Activated CD8-positive, alpha-beta memory T cell treated with anti-CD3 and anti-CD28 coated beads for 36 hours (primary cell): Measurements from ENCODE around the gene STEAP2. TPM values are rescaled to one million over a fixed set of nuclear protein-coding genes. Genes with fewer than 3 reads are reported as not detected.

ENCODE experiments used
- CTCF ChIA-PET: fragments of 350-600 bp; sonication (Branson Sonifier 250); formaldehyde crosslinking; loops from one replicate; lab custom pipeline; 2021; ENCODE audit warnings: antibody characterized with exemption; lab: Charles Lee
- POLR2A ChIA-PET: fragments of 350-600 bp; sonication (Branson Sonifier 250); formaldehyde crosslinking; loops from one replicate; lab custom pipeline; 2021; ENCODE audit warnings: antibody characterized with exemption; lab: Charles Lee
- total RNA-seq, 2 experiments: library from RNA; stranded (reverse); gene quantifications; one replicate each; pipeline ENCODE4 v1.2.3, GENCODE V29; 2021

Gene STEAP2
- total RNA-seq, 2 experiments from 2014 or later = not detected

- CTCF ChIA-PET = no interaction called here
- POLR2A ChIA-PET = no interaction called here
Measured at GRCh38 chr7:90190995-90191394, 20.5 kb upstream of the STEAP2 start.

- CTCF ChIA-PET = no interaction called here
- POLR2A ChIA-PET = no interaction called here
Measured at GRCh38 chr7:90191648-90192047, 19.9 kb upstream of the STEAP2 start.

- ChIA-PET POLR2A (interaction anchor here (0.6 kb wide), 1 partner anchor 519 kb away, joined by 8 read pairs; no protein-coding TSS in a partner anchor), CTCF (no interaction called here)
Measured at GRCh38 chr7:90192876-90193750, 18.4 kb upstream of the STEAP2 start.

GRCh38 chr7:90194911-90195809 is 16.4 kb upstream of the STEAP2 start:
- ChIA-PET CTCF (no interaction called here), POLR2A (no interaction called here)

- CTCF ChIA-PET = no interaction called here
- POLR2A ChIA-PET = no interaction called here
Measured at GRCh38 chr7:90201500-90202195, 9.9 kb upstream of the STEAP2 start.

- POLR2A ChIA-PET = no interaction called here
Measured at GRCh38 chr7:90207956-90208355, 3.6 kb upstream of the STEAP2 start.

GRCh38 chr7:90209776-90210175 is 1.8 kb upstream of the STEAP2 start:
- ChIA-PET POLR2A (no interaction called here), CTCF (no interaction called here)

More at GRCh38 chr7:90207956-90208355, 3.6 kb upstream of the STEAP2 start:
- CTCF ChIA-PET = no interaction called here

GRCh38 chr7:90210475-90210874 is 1.1 kb upstream of the STEAP2 start:
- ChIA-PET CTCF (no interaction called here), POLR2A (no interaction called here)

- POLR2A ChIA-PET = no interaction called here
Measured at GRCh38 chr7:90210981-90211380, 559 bp upstream of the STEAP2 start.

GRCh38 chr7:90212149-90212495 is 582 bp downstream of the STEAP2 start:
- ChIA-PET POLR2A (no interaction called here), CTCF (no interaction called here)

More at GRCh38 chr7:90210981-90211380, 559 bp upstream of the STEAP2 start:
- CTCF ChIA-PET = no interaction called here

GRCh38 chr7:90213521-90213920 is 2.0 kb downstream of the STEAP2 start:
- ChIA-PET CTCF (no interaction called here), POLR2A (no interaction called here)

GRCh38 chr7:90216080-90216674 is 4.6 kb downstream of the STEAP2 start:
- POLR2A ChIA-PET = no interaction called here
- CTCF ChIA-PET = no interaction called here

- CTCF ChIA-PET = no interaction called here
- POLR2A ChIA-PET = no interaction called here
Measured at GRCh38 chr7:90216771-90217170, 5.2 kb downstream of the STEAP2 start.

GRCh38 chr7:90222390-90222789 is 10.8 kb downstream of the STEAP2 start:
- CTCF ChIA-PET = no interaction called here
- POLR2A ChIA-PET = no interaction called here

GRCh38 chr7:90222811-90223725 is 11.5 kb downstream of the STEAP2 start:
- POLR2A ChIA-PET = no interaction called here
- CTCF ChIA-PET = no interaction called here

GRCh38 chr7:90224195-90224594 is 12.7 kb downstream of the STEAP2 start:
- CTCF ChIA-PET = no interaction called here
- POLR2A ChIA-PET = no interaction called here

GRCh38 chr7:90225181-90225580 is 13.6 kb downstream of the STEAP2 start:
- CTCF ChIA-PET = no interaction called here

GRCh38 chr7:90225601-90226000 is 14.1 kb downstream of the STEAP2 start:
- POLR2A ChIA-PET = no interaction called here
- CTCF ChIA-PET = no interaction called here

More at GRCh38 chr7:90225181-90225580, 13.6 kb downstream of the STEAP2 start:
- POLR2A ChIA-PET = no interaction called here
